Renal pelvis (tissue), 4 donors: Measurements from ENCODE around the gene RNF150. TPM values are rescaled to one million over a fixed set of nuclear protein-coding genes. Genes with fewer than 3 reads are reported as not detected.

Experiments
- DNase-seq: peaks from one replicate; pipeline ENCODE4 v3.0.0-alpha.2; 2013
- polyA plus RNA-seq, 3 donors: library from polyadenylated mRNA; unstranded; fragments of 120-200 nt; gene quantifications; one replicate each; pipeline ENCODE4 v1.2.1, GENCODE V29; 2013; ENCODE audit not compliant: insufficient read length in 3 of 3

The RNF150 gene
- polyA plus RNA-seq, 3 donors, result 25.6 to 26.8 (median 25.9) TPM

- no peak for DNase-seq
These were observed 97.3 kb downstream of the RNF150 start for GRCh38 chr4:141035920-141036319.

- no peak for DNase-seq
These were observed 105.2 kb downstream of the RNF150 start for GRCh38 chr4:141028024-141028529.

GRCh38 chr4:141027421-141027820, 105.8 kb downstream of the RNF150 start:
- DNase-seq, result no peak

GRCh38 chr4:141026900-141027299, 106.4 kb downstream of the RNF150 start:
- DNase-seq, result no peak

GRCh38 chr4:141023051-141023450, 110.2 kb downstream of the RNF150 start:
- no peak for DNase-seq

GRCh38 chr4:141022111-141022695, 111.1 kb downstream of the RNF150 start:
- DNase-seq, result peak; percentile 47

GRCh38 chr4:141021397-141022110, 111.7 kb downstream of the RNF150 start:
- no peak for DNase-seq

- DNase-seq, result no peak
These were observed 112.4 kb downstream of the RNF150 start for GRCh38 chr4:141020801-141021261.

- no peak for DNase-seq
These were observed 113.5 kb downstream of the RNF150 start for GRCh38 chr4:141019768-141020167.

GRCh38 chr4:141016117-141016798, 117.0 kb downstream of the RNF150 start:
- no peak for DNase-seq

GRCh38 chr4:141013899-141014298, 119.4 kb downstream of the RNF150 start:
- DNase-seq, result no peak

- no peak for DNase-seq
These were observed 121.4 kb downstream of the RNF150 start for GRCh38 chr4:141011901-141012315.

- DNase-seq, result no peak
These were observed 123.3 kb downstream of the RNF150 start for GRCh38 chr4:141009931-141010330.

- no peak for DNase-seq
These were observed 124.1 kb downstream of the RNF150 start for GRCh38 chr4:141009129-141009528.

- DNase-seq, result no peak
These were observed 126.9 kb downstream of the RNF150 start for GRCh38 chr4:141006242-141006802.

GRCh38 chr4:141004823-141005222, 128.4 kb downstream of the RNF150 start:
- DNase-seq, result no peak

GRCh38 chr4:141003193-141003592, 130.1 kb downstream of the RNF150 start:
- DNase-seq, result no peak

- DNase-seq, result no peak
These were observed 130.9 kb downstream of the RNF150 start for GRCh38 chr4:141002323-141002805.

GRCh38 chr4:140996766-140997165, 136.5 kb downstream of the RNF150 start:
- peak; percentile 64 for DNase-seq

- no peak for DNase-seq
These were observed 138.2 kb downstream of the RNF150 start for GRCh38 chr4:140995058-140995457.

GRCh38 chr4:140994015-140994414, 139.3 kb downstream of the RNF150 start:
- DNase-seq, result no peak

- DNase-seq, result no peak
These were observed 139.9 kb downstream of the RNF150 start for GRCh38 chr4:140993370-140993769.
